Endothelial cell of umbilical vein (primary cell): ENCODE measurements around the gene GBE1. TPM values are rescaled to one million over a fixed set of nuclear protein-coding genes. Genes with fewer than 3 reads are reported as not detected.

Experiments used
- BruUV-seq: library from RNA; stranded (reverse); fragments of 400-500 nt; replicated peaks from 2 replicates; lab custom pipeline; 2021; lab: Mats Ljungman, UMichigan
- CTCF ChIA-PET: fragments of 300-600, 350-600 bp; sonication (Branson Sonifier 250); formaldehyde crosslinking; loops from one replicate; lab custom pipeline; 2021; ENCODE audit warnings: antibody characterized with exemption, inconsistent platforms; lab: Charles Lee
- POLR2A ChIA-PET: fragments of 300-600, 350-600 bp; sonication (Branson Sonifier 250); formaldehyde crosslinking; loops from one replicate; lab custom pipeline; 2021; ENCODE audit warnings: antibody characterized with exemption, inconsistent platforms; lab: Charles Lee
- DNase-seq: peaks from one replicate; pipeline ENCODE4 v3.0.0-alpha.2; 2011; ENCODE audit warnings: low read depth, low spot score
- FAIRE-seq: peaks from 2 replicates; lab custom pipeline; 2011; peaks lifted over from hg19 to GRCh38; lab: Jason Lieb, UNC
- H2AFZ ChIP-seq: 2 replicates; pipeline ENCODE4 v1.6.0; 2012; ENCODE audit warnings: low read depth, low read length, control low read depth, inconsistent platforms
- H3K27ac ChIP-seq: 2 replicates; pipeline ENCODE4 v1.5.1; 2011; ENCODE audit warnings: low read depth, mild to moderate bottlenecking, control low read depth, low read length, moderate library complexity; ENCODE audit not compliant: insufficient read depth
- H3K27me3 ChIP-seq, 2 experiments: 2 replicates each; pipeline versions ENCODE4 v1.6.0 to v1.6.1; 2011; ENCODE audit warnings: low read length in 2 of 2, mixed read lengths in 1 of 2; ENCODE audit not compliant: control insufficient read depth in 2 of 2, insufficient read depth in 2 of 2
- H3K36me3 ChIP-seq, 2 experiments: 2 replicates in 1 of 2; 3 replicates in 1 of 2; pipeline ENCODE4 v1.5.1; 2011; ENCODE audit warnings: low read length in 2 of 2, mild to moderate bottlenecking in 1 of 2, moderate library complexity in 1 of 2; ENCODE audit not compliant: control insufficient read depth in 2 of 2, insufficient read depth in 2 of 2; ENCODE audit errors: extremely low read depth in 1 of 2
- H3K4me1 ChIP-seq: 3 replicates; pipeline ENCODE4 v1.5.1; 2011; ENCODE audit warnings: mild to moderate bottlenecking, low read length; ENCODE audit not compliant: control insufficient read depth, insufficient read depth; ENCODE audit errors: extremely low read depth
- H3K4me2 ChIP-seq: 2 replicates; pipeline ENCODE4 v1.6.1; 2011; ENCODE audit warnings: low read length, control low read depth, mixed read lengths; ENCODE audit not compliant: insufficient read depth
- H3K4me3 ChIP-seq, 3 experiments: fragments of 200-600 bp in 1 of 3; sonication (generic), shearing (Covaris generic) in 1 of 3; replicated peaks in 1 of 3; 2 replicates each; pipeline ENCODE4 v1.5.1; 2011 to 2016; ENCODE audit warnings: control low read depth in 3 of 3, low read length in 3 of 3, mild to moderate bottlenecking in 2 of 3, inconsistent platforms in 1 of 3, low read depth in 1 of 3, moderate library complexity in 1 of 3; ENCODE audit not compliant: insufficient read depth in 1 of 3
- H3K79me2 ChIP-seq: 2 replicates; pipeline ENCODE4 v1.6.0; 2012; ENCODE audit warnings: low read length, inconsistent platforms; ENCODE audit not compliant: control insufficient read depth, insufficient read depth
- H3K9ac ChIP-seq: replicated peaks from 2 replicates; pipeline ENCODE3; 2011; ENCODE audit warnings: low read length, control low read depth; ENCODE audit not compliant: insufficient read depth; ENCODE audit errors: extremely low read depth
- H3K9me1 ChIP-seq: replicated peaks from 3 replicates; pipeline ENCODE4 v1.6.0; 2011; ENCODE audit warnings: mild to moderate bottlenecking, low read length; ENCODE audit not compliant: control insufficient read depth, insufficient read depth; ENCODE audit errors: extremely low read depth
- H3K9me3 ChIP-seq: replicated peaks from 2 replicates; pipeline ENCODE4 v1.5.1; 2012; ENCODE audit warnings: low read length, inconsistent platforms; ENCODE audit not compliant: control insufficient read depth, insufficient read depth
- H4K20me1 ChIP-seq: replicated peaks from 2 replicates; pipeline ENCODE3; 2011; ENCODE audit warnings: mild to moderate bottlenecking, low read length; ENCODE audit not compliant: control insufficient read depth, insufficient read depth; ENCODE audit errors: extremely low read depth
- EZH2 ChIP-seq: IDR thresholded peaks from 2 replicates; pipeline ENCODE4 v1.6.1; 2012; ENCODE audit warnings: borderline replicate concordance, low read depth, mild to moderate bottlenecking, moderate library complexity, low read length, inconsistent platforms; ENCODE audit not compliant: severe bottlenecking
- FOS ChIP-seq: IDR thresholded peaks from 2 replicates; pipeline ENCODE4 v1.6.1; 2011; ENCODE audit warnings: mild to moderate bottlenecking, low read length, moderate library complexity, borderline replicate concordance; ENCODE audit not compliant: insufficient read depth
- GATA2 ChIP-seq: IDR thresholded peaks from 2 replicates; pipeline ENCODE4 v1.7.0; 2011; ENCODE audit warnings: low read depth, mild to moderate bottlenecking, moderate library complexity, mixed read lengths, low read length; ENCODE audit not compliant: insufficient read length, insufficient read depth
- JUN ChIP-seq: IDR thresholded peaks from 2 replicates; pipeline ENCODE4 v1.6.1; 2011; ENCODE audit warnings: borderline replicate concordance, low read depth; ENCODE audit not compliant: insufficient read length, insufficient read depth
- MYC ChIP-seq: IDR thresholded peaks from one replicate; pipeline ENCODE4 v1.6.1; 2011; ENCODE audit warnings: mild to moderate bottlenecking, low read depth, low read length
- POLR2A ChIP-seq: IDR thresholded peaks from 2 replicates; pipeline ENCODE4 v1.6.1; 2012; ENCODE audit warnings: low read depth, mild to moderate bottlenecking, control low read depth, low read length
- POLR2AphosphoS5 ChIP-seq: IDR thresholded peaks from 2 replicates; pipeline ENCODE4 v1.6.1; 2012; ENCODE audit warnings: low read depth, mild to moderate bottlenecking, control low read depth, low read length, moderate library complexity; ENCODE audit not compliant: insufficient read depth
- dilution Hi-C: fragments of 300-500 bp; cut with MboI; formaldehyde crosslinking; loops from one replicate; pipeline ENCODE4 v1.15.0; 2019; ENCODE audit warnings: low sequenced_read_pairs; ENCODE audit not compliant: extremely low pct_ligation_motif_present
- intact Hi-C: fragments of 100-400 bp; cut with micrococcal nuclease; formaldehyde crosslinking; loops from one replicate; pipeline ENCODE4 v1.10.0; 2022
- polyA plus RNA-seq, 4 experiments: library from polyadenylated mRNA; depleted of rRNA in 3 of 4; stranded (reverse) in 3 of 4; unstranded in 1 of 4; fragments of >200 nt; gene quantifications; 2 replicates each; pipeline versions ENCODE4 v1.2.1 to v1.2.3, GENCODE V29; 2011 to 2012; ENCODE audit warnings: missing spikeins in 1 of 4
- total RNA-seq: library from RNA; stranded (reverse); gene quantifications from 2 replicates; pipeline ENCODE4 v1.2.3, GENCODE V29; 2021
- TF ChIP-seq, protein P1 (sequence below): IDR thresholded peaks from 2 replicates; pipeline ENCODE4 v1.6.1; 2011; ENCODE audit not compliant: insufficient read depth, insufficient read length
- TF ChIP-seq, protein P2 (sequence below), 2 donors: IDR thresholded peaks; 1 replicate in 1 of 2; 2 replicates in 1 of 2; pipeline ENCODE4 v1.5.1; 2011; ENCODE audit warnings: low read length in 2 of 2, mild to moderate bottlenecking in 2 of 2, moderate library complexity in 2 of 2, control low read depth in 1 of 2, inconsistent platforms in 1 of 2, low read depth in 1 of 2; ENCODE audit not compliant: insufficient read depth in 1 of 2; ENCODE audit errors: extremely low read depth in 1 of 2

GBE1 gene
- total and polyA plus RNA-seq, 2 donors (not counting 3 experiments of a cell fraction or from before 2014, with no cell fraction given), result 35.9 to 110 TPM

DNA sequence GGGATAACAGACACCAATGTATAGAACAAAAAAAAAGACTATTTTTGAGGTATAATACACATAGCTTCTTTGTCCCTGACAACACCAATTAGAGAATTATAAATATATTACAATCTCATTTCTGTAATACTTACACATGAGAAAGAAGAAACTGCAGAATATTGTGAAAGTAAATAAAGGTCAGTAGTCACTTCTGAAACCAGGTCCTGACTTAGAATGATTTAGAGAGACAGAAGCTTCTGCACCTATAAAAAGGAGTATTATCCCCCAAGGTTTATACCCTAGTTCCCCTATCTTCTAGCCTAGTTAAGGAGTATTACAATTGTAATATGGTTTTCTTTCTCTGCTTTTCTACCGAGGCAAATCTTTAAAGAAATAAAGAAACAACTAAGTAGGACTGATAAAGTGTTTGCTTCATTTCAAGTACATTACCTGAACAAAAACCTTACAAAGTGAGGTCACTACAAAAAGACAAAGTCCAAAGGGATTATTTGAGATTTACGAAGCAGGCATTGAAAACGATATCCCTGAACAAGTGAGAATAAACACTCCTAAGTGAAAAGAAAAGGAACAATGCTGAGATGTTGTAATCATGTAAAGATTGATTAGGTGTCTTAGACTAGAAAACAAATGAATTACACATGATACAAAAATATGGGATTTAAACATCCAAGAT is 103.0 kb downstream of the GBE1 start:
- FAIRE-seq (no peak), DNase-seq (no peak)
- TF ChIP-seq, protein P1, sequence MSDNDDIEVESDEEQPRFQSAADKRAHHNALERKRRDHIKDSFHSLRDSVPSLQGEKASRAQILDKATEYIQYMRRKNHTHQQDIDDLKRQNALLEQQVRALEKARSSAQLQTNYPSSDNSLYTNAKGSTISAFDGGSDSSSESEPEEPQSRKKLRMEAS, result no peak
- Histone ChIP-seq H3K36me3 (no peaks in the 10 kb centered on the region), H3K9me3 (no peaks in the 10 kb centered on the region), H3K27me3 (no peaks in the 10 kb centered on the region), H3K9ac (no peak overlapping the region), H3K4me2 (no peak overlapping the region), H4K20me1 (no peaks in the 10 kb centered on the region), H3K27ac (no peak overlapping the region), H3K9me1 (no peaks in the 10 kb centered on the region), H3K79me2 (peaks cover 29% of the 10 kb centered on the region), H3K4me1 (no peaks in the 10 kb centered on the region), H2AFZ (no peak overlapping the region), H3K4me3 (no peak overlapping the region)
- ChIA-PET CTCF (interaction anchor here (0.9 to 1.6 kb wide), 3 partner anchors 10 to 239 kb away, joined by 3 to 13 read pairs (median 3); no protein-coding TSS in a partner anchor), POLR2A (no interaction called here)
- dilution Hi-C loops, result no loop called here
- intact Hi-C loops, result no loop called here
- no TSS peak for BruUV-seq

DNA sequence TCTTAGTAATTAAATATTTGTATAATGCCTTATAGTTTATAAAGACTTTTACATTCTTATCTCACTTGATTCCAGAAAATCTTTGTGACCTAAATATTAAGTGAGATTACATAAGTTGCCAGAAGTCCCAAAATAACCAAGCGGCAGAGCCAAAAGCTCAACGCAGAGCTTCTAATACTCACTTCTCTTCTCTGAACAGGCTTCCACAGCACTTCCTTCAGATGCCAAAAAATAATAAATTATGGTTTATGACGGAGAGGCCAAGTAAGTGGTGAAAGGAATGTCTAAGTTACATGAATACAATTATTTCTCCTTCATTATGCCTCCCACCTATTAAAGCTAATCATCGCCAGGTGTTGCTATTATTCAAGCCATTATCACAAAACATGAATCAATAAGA is 110.3 kb downstream of the GBE1 start:
- Histone ChIP-seq H3K4me2 (no peak overlapping the region), H3K36me3 (no peaks in the 10 kb centered on the region), H3K4me3 (no peak overlapping the region), H2AFZ (no peak overlapping the region), H3K9ac (no peak overlapping the region), H3K79me2 (peaks cover 13% of the 10 kb centered on the region), H3K4me1 (no peaks in the 10 kb centered on the region), H3K27ac (no peak overlapping the region), H3K27me3 (no peaks in the 10 kb centered on the region), H3K9me3 (no peaks in the 10 kb centered on the region), H3K9me1 (no peaks in the 10 kb centered on the region), H4K20me1 (no peaks in the 10 kb centered on the region)
- dilution Hi-C loops (no loop called here), intact Hi-C loops (no loop called here)
- BruUV-seq, result no TSS peak
- FAIRE-seq, result no peak
- ChIA-PET CTCF (interaction anchor here (0.9 to 1.5 kb wide), 2 partner anchors 11 to 13 kb away, joined by 3 to 4 read pairs; no protein-coding TSS in a partner anchor), POLR2A (no interaction called here)
- TF ChIP-seq, protein P2, sequence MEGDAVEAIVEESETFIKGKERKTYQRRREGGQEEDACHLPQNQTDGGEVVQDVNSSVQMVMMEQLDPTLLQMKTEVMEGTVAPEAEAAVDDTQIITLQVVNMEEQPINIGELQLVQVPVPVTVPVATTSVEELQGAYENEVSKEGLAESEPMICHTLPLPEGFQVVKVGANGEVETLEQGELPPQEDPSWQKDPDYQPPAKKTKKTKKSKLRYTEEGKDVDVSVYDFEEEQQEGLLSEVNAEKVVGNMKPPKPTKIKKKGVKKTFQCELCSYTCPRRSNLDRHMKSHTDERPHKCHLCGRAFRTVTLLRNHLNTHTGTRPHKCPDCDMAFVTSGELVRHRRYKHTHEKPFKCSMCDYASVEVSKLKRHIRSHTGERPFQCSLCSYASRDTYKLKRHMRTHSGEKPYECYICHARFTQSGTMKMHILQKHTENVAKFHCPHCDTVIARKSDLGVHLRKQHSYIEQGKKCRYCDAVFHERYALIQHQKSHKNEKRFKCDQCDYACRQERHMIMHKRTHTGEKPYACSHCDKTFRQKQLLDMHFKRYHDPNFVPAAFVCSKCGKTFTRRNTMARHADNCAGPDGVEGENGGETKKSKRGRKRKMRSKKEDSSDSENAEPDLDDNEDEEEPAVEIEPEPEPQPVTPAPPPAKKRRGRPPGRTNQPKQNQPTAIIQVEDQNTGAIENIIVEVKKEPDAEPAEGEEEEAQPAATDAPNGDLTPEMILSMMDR (IDR thresholded peaks at IDR 0.05; ENCODE audit: extremely low read depth in 1 of 2, insufficient read depth in 1 of 2, low read depth in 1 of 2, low read length in 2 of 2), result no peak
- TF ChIP-seq POLR2A, result no peak
- TF ChIP-seq, protein P1, result no peak
- no peak for TF ChIP-seq POLR2AphosphoS5
- no peak for TF ChIP-seq MYC
- TF ChIP-seq GATA2, result no peak
- TF ChIP-seq EZH2, result no peak
- TF ChIP-seq JUN, result no peak
- no peak for TF ChIP-seq FOS
- DNase-seq, result peak; percentile 10
